HG03520 (cell line): Measurements from ENCODE around the gene GGA2.
A peak's percentile ranks its signal among the peaks of the same experiment; 100 is the strongest.
"Not testable (repeated sequence)": the region's sequence is repeated elsewhere in the genome, so short reads cannot be mapped to it uniquely, and the experiment has no call there.

Experiments used
- ATAC-seq: cut with Tn5 transposase; IDR thresholded peaks from one replicate; pipeline ENCODE4 v1.9.1; 2021; ENCODE audit warnings: mild to moderate bottlenecking, moderate library complexity; ENCODE audit not compliant: unreplicated experiment

Gene GGA2

DNA sequence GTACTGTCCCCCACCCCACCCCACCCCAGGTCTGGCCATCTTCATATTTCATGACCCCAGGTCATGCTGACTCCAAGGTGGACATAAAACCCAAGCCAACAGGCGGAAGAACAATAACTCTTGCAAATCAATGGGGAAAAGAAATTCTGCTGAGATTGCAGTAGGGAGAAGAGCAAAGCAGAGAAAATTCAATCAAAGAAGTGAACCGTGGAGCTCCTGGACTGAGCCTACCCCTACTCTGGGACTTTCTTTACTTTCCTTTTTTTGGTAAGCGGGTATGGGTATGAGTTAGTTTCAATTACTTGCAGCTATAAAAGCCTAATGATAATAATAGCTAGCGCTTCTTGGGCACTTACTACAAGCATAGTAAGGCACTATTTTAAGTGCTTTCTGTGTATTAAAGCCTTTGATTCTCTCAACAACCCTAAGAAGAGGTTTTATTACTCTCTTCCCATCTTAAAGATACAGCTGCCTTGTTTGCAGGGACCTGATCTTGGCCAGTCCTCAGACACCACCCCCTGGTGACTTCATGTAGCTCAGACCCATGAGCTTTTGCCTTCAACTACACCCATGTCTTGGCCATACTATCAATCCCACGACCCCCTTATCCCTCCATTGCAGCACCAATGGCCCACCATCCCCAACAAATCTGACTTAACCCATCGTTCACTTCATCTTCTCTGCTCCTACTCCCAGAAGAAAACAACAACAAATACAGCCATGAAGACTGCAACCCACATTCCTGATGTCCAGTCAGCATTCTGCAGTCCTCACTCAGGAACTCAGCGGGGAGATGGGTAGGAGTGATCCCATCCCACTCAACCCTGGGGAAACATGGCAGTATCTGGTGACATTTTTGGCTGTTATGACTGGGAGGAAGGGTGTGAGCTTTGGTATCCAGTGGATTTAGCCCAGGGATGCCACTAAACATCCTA is 4.4 kb downstream of the GGA2 start:
- ATAC-seq: no peak

DNA sequence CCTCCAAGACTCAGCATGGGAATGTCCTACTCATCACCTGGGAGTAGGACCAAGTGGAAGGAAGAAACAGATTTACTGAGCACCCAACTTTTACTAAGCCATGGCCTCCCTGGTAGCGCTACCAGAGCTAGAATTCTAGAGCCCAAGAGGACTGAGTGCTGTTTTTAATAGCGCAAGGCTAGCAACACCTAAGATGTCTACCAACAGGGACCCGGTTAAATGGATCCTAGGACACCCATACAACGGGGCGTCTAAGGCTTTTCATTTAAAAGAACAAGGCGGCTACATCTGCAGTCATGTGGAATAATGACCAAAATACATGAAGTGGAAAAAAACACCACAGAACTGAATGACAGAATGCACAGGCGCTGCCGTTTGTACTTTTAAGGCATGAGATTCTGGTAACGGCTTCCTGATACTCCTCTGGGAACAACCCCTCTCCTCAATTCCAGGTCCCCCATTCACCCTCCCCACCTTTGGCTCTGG is 5.1 kb downstream of the GGA2 start:
- no peak for ATAC-seq

DNA sequence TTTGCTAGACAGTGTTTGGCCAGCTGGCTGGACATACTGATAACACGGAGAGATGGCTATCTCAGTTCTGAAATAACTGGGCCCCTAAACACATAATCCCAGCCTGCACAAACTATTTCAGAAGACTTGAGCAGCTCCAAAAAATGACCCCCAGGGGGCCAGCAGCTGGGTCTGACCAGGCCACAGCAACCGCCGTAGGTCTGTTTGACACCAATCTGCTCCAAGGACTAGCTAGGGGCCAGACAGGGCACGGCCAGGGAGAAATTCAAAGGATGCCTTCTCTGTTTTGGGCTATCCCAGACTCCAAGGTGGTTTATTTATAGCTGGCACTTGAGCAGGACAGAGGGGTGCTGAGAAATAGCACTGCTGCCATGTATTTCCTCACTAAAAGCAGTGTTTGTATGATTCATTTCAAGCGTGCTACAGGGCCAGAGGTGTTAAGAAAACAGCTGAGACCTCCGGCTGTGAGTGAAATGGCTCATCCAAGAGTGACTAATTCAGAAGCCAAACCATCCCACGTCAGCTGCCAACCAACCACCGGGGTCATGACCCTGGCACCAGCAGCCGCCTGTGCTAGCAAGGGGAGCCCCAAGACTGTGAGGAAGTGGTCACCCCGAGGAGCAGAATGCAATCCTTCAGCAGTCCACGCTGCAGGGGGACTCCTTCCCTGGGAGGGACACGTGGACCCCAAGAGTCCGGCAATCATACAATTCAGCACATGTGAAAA is 5.7 kb downstream of the GGA2 start:
- peak; percentile 62 for ATAC-seq

DNA sequence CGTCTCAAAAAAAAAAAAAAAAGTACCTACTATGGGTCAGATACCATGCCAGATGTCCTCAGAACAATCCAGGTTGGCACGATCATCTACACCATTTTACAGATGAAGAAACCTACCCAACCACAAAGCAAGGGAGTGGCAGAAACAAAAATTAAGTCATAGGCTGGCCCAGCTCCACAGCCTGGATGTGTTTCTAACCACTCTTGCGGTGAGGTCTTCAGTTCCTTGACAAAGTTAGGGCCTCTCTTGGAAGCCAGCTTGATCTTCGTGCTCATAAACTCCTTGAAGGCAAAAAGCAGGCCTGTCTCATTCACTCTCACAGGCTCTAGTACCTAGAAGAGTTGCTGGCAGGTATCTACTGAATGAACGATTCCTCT is 6.2 kb downstream of the GGA2 start:
- peak; percentile 10 for ATAC-seq

DNA sequence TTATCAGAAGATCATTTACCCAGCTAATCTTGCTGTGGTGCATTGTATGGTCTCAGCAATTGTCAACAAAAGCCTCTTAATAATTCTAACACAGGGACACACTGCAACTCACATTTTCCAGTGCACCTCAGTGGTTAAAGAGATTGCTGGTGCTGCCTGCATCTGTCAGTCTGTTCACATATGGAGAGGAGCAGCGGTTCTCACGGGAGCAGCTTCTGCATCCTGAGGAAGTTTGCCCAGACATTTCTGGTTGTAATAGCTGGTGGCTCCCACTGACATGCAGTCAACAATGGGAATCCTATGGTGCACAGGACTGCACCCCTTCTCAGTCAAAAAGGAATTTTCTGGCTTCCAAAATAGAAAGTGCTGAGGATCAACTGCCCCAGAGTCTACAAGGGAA is 7.8 kb downstream of the GGA2 start:
- no peak for ATAC-seq

DNA sequence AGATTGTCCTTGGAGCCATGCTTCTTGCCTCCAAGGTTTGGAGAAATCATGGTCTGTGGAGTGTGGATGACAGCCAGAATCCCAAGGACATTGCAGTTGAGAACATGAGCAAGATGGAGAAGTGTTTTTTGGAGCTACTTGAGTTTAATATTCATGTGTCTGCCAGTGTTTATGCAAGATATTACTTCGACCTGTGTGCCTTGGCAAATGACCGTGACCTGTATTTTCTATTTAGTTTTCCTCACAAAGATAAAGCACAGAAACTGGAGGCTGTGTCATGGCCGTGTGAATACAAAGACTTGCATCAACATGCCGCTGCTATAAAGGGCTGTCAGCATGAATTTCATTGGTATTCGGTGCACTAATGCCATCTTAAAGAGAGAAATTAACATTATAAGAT is 9.0 kb downstream of the GGA2 start:
- no peak for ATAC-seq

DNA sequence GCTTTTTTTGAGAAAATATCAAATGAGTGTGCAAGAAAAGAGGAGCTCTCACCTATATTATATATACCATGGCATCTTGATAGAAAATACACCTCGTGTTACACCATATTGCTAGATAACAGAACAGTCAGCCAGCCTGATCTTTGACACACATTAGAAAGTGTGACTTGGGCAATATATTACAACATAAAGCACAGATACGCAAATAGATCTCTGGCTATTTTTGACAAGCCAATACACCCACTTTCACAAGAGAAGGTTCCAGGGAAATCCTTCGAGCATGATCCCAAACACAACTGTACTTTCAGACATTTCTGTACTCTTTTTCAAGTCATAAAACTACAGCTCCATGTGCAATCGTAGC is 9.4 kb downstream of the GGA2 start:
- no peak for ATAC-seq

DNA sequence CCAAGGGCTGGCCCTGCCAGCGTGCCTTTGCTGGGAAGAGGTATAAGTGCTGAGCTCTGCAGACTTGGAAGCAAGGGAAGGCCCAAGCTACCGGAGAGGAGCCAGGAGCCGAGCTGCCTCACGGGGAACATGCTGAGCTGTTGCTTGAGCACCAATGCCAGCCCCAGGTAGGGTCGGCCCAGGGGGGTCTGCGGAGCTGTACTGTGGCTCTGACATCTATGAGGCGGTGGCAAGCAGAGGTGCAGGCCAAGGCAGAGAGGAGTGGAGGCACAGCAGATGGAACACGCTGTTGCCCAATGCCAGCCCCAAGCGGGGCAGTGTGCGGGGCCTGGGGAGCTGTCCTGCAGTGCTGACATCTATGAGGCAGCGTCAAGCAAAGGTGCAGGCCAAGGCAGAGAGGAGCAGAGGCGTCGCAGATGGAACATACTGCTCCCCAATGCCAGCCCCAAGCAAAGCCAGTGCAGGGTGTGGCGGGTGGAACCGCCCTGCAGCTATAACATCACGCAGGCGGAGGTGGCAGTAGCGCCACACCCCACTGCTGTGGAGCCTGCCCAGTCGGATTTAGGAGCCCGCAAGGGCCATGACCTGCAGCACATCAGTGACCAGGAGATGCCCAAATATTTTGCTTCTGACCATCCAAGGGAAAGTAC is 10.0 kb downstream of the GGA2 start:
- ATAC-seq: no peak

DNA sequence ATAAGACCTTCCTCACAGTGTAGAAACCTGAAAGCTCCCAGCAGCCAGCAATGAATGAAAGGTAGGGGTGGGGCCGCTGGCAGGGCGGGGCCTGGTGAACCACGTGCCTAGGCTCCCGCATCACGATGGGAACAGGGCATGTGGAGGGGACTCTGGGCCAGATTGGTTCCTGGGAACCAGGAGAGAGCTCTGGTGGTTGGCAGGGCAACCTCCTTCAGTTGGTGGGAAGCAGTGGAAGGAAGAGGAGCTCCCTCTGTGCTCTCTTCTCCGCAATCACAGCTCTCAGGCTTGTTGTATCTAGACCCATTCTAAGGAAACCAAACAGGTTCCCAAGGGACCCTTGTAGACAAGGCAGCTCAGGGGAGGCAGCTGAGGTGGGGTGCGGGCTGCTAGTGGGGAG is 10.5 kb downstream of the GGA2 start:
- ATAC-seq: no peak

DNA sequence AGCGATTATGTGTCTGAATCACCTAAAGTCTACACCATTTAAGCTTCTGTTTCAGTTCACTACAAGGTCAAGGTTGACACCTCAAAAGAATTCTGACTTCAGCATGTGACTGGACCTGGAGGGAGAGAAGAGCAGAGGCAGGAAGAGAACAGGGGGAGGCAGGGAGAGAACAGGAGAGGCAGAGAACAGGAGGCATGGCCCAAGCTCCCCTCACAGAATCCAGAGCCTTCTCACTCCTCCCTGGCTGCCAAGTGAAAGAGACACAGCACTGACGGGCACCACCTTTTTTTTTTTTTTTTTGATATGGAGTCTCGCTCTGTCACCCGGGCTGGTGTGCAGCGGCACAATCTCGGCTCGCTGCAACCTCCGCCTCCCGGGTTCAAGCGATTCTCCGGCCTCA is 11.4 kb downstream of the GGA2 start:
- ATAC-seq: no peak

DNA sequence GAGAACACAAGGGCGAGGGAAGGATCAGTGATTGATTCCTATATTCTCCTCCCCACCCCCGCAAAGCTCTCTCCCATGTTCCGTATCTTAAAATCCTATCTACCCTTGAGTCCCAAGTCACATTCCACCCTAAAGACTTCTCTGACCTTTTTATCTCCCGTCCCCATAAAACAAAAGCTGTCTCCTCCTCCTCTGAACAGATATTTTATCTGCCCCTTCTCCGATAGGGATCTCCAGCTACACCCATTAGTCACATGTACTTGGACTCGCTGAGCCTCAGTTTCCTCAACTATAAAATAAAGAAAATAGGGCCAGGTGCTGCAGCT is 12.8 kb downstream of the GGA2 start:
- ATAC-seq: no peak

DNA sequence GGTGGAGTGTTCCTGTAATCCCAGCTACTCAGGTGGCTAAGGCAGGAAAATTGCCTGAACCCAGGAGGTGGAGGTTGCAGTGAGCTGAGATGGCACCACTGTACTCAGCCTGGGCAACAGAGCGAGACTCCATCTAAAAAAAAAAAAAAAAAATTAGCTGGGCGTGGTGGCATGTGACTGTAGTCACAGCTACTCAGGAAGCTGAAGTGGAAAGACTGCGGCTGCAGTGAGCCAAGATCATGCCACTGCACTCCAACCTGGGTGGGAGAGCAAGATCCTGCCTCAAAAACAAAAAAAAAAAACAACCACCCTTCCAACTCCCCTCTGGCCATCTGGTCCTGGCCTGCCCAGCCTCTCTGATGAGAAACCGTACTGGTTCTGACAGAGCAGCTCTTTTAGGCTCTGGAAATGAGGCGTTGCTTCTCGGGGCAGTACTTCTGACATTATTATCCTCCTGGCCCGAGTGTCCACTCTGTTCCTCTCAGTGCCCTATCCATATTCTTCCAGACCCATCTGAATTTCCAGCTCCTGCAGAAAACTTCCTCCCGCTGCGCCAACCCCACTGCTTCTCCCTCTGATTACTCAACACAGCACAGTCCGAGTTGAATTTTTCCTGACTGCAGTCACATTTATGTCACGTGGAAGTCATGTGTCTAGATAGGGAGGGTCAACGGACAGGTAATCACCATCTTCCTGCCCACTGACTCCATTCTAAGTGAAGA is 13.3 kb downstream of the GGA2 start:
- ATAC-seq: no peak

DNA sequence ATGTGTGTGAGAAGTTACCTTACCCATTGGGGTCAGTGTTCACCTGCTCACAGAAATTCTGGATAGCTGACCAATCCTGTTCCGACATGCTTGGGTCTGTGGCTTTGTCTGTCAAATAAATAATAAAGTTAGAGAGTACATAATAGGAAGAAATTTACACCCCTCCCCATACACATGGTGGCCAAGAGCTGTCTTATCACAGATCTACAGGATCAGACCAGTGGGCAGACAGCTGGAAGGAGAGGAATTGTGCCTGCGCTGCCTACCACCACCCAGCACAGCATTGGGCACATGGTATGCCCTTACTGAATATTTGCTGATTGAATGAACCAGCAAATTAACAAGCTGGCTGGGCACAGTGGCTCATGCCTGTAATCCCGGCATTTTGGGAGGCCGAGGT is 14.6 kb downstream of the GGA2 start:
- ATAC-seq: no peak

DNA sequence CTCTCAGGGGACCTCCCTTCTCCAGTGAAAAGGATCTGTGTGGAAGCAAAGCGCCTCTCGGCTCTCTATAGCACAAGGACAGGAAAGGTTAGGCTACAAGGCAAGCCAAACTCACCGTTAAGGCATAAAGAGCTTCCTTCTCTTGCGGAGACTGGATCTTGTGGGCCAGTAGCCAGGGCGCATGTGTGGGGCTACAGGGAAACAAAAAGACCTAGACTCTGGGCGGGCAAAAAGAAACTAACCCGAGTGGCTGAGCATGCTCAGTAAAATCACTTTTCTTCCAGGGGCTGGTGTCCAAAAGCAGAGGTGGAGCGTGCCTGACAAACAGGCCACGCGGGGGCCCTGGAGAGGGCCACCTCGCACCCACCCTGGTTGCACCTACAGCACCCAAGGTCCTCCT is 16.1 kb downstream of the GGA2 start:
- no peak for ATAC-seq

DNA sequence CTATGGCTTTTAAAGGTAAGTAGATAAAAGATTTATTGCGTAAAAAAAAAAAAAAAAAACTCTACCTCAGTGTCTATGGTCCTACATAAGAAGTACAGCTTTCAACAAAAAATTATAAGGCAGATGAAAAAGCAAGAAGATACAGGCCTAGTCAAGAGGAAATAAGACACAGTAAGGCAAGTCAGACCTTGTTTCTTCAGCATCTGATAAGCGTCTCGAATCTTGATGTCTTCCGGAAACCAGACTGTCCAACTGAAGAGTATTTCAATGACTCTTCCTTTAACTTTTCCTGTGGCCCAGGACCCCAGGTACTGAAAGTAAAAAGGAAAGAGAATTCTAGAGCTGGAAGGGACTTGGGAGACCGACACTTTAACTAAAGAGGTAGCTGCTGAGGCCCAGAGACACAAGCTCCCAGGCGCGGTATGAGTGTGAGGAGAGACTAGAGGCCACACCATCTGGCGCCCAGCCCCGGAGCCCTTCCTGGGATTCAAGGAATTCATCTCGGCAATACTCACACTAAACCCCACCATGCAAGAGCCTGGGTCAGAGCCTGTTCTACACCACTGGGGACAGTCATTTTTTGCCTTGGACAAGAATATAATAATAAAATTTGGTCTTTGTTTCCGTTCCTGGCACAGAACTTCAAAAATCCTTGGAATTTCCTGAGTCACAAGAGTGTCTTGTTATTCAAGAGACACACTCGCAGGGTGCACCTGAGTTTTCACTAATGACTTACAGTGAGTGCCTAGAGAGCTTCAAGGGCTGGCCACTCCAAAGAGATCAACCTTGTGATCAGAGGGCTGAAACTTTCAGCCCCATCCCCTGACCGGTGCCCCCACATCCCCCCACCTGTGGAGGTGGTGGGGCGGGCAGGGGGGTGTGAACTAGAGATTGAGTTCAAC is 18.6 kb downstream of the GGA2 start:
- no peak for ATAC-seq

DNA sequence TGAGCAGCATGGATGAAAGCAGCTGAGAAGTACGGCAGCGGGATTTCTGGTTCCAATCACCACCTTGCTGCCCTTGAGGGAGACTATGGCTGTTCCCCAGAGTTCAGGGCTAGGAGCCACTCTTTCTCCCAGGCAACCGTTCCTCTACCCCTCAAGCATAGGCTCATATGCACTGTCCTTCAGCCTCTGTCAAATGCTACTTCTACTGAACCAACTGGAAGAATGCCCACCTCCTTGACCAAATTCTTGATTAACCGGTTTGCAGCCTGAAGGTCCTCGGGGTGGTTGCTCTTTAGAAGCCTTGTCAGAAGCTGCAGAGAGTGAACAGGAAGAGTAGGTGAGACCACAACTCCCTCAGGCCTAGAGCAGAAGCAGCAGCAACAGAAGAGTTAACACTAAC is 23.8 kb downstream of the GGA2 start:
- ATAC-seq: no peak

DNA sequence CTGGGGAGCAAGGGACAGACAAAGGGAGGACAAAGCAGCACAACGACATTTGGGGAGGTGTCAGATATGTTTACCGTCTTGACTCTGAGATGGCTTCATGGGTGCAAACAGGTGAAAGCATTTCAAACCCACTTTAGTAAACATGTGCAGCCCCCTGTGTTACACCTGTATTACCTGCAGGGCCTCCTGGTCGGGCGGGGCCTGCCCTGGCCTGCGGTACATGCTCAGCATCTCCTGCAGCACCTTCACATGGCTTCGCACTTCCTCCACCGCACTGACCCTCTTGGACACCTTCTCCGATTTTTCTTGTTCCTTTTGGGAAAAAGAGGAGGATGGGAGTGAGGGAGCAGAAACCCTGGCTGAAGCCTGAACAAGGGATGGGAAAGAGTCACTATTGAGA is 24.5 kb downstream of the GGA2 start:
- ATAC-seq: no peak

DNA sequence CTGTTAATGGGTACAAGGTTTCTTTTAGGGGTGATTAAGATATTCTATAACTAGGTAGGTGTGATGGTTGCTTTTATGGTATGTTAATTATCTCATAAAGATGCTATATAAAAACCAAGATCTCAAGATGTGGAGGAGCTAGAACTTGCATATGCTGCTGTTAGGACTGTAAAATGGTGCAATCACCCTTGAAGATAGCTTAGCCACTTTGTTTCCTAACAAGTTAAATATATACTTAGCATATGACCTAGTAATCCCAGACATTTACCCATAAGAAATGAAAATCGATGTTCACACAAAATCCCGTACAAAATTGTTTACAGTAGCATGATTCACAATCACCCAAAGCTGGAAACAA is 25.1 kb downstream of the GGA2 start:
- no peak for ATAC-seq

DNA sequence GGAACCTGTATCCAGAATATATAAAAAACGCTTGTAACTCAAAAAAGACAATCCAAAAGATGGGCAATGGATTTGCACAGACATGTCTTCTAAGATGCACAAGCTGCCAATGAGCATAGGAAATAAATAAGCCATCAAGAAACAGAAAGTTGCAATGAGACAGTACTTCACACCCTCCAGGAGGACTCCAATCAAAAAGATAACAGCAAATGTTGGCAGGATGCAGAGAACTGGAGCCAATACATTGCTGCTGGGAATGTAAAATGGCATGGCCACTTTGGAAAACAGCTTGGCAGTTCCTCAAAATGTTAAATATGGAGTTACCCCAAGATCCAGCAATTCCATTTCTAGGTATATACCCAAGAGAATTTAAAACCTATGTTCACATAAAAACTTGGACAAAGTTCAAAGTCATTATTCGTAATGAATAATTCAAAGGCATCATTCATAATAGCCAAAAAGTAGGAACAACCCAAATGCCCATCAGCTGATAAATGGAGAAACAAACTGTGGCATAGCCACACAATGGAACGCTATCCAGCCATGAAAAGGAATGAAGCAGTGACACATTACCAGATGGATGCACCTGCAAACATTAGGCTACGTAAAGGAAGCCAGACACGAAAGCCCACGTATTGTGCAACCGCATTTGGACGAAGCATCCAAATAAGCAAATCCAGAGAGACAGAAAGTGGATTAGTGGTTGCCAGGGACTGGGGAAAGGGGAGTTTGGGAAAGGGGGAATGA is 25.6 kb downstream of the GGA2 start:
- ATAC-seq: no peak

DNA sequence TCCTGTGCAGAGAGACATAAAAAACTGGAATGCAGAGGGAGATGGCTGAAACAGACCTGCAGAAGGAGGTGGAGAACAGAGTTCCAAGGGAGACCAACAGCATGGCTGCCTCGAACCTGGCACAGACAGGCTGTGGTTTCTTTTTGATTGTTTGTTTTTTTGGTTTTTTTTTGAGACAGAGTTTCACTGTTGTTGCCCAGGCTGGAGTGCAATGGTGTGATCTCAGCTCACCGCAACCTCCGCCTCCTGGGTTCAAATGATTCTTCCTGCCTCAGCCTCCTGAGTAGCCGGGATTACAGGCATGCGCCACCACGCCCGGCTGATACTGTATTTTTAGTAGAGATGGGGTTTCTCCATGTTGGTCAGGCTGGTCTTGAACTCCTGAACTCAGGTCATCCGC is 26.8 kb downstream of the GGA2 start:
- not testable (repeated sequence) for ATAC-seq
